Breast epithelium (tissue), 3 donors: Measurements from ENCODE around the gene WASF3.

Experiments
- POLR2AphosphoS5 ChIP-seq, 3 donors: sonication (generic); formaldehyde crosslinking; IDR thresholded peaks; one replicate each; pipeline ENCODE4 v1.6.1; 2017; ENCODE audit warnings: antibody characterized with exemption in 3 of 3
- TF ChIP-seq, protein P1 (sequence below), 3 donors: fragments of 450-650 bp; IDR thresholded peaks; one replicate each; pipeline ENCODE4 v1.5.1; 2016 to 2017; ENCODE audit warnings: antibody characterized with exemption in 3 of 3, mild to moderate bottlenecking in 3 of 3, moderate library complexity in 3 of 3

DNA sequence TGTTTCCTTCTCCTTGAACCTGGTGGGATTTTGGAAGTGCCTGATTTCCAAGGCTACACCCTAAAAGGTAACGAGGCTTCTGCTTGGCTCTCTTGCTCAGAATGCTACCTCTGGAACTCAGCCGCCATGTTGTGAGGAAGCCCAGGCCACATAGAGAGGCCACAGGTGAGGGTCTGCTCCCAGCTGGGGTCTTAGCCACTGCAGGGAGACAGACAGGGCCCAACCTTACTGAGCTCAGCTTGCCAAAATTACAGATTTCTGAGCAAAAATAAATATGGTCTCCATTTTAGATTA lies 141.7 kb downstream of the WASF3 start:
- no peak for TF ChIP-seq POLR2AphosphoS5 (IDR thresholded peaks at IDR 0.05)
- TF ChIP-seq, protein P1, sequence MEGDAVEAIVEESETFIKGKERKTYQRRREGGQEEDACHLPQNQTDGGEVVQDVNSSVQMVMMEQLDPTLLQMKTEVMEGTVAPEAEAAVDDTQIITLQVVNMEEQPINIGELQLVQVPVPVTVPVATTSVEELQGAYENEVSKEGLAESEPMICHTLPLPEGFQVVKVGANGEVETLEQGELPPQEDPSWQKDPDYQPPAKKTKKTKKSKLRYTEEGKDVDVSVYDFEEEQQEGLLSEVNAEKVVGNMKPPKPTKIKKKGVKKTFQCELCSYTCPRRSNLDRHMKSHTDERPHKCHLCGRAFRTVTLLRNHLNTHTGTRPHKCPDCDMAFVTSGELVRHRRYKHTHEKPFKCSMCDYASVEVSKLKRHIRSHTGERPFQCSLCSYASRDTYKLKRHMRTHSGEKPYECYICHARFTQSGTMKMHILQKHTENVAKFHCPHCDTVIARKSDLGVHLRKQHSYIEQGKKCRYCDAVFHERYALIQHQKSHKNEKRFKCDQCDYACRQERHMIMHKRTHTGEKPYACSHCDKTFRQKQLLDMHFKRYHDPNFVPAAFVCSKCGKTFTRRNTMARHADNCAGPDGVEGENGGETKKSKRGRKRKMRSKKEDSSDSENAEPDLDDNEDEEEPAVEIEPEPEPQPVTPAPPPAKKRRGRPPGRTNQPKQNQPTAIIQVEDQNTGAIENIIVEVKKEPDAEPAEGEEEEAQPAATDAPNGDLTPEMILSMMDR (IDR thresholded peaks at IDR 0.05) = no peak
